Right ventricle myocardium superior (tissue), 1 donor: ENCODE data around the gene DICER1. TPM values are rescaled to one million over a fixed set of nuclear protein-coding genes. Genes with fewer than 3 reads are reported as not detected.
A peak's percentile ranks its signal among the peaks of the same experiment; 100 is the strongest.
"Not testable (repeated sequence)": the region's sequence is repeated elsewhere in the genome, so short reads cannot be mapped to it uniquely, and the experiment has no call there.

Source experiments
- ATAC-seq: fragments of 200-7000 bp; cut with Tn5 transposase; one replicate; pipeline ENCODE4 v1.9.1; 2020; ENCODE audit warnings: mild to moderate bottlenecking; ENCODE audit not compliant: poor library complexity
- DNase-seq: peaks from one replicate; pipeline ENCODE4 v3.0.0-alpha.2; 2020
- intact Hi-C: fragments of 100-400 bp; cut with DNase I; formaldehyde crosslinking; loops from one replicate; pipeline ENCODE4 v1.11.2; 2022
- total RNA-seq: library from RNA; stranded (reverse); fragmentation: NEBNext Ultra II Directional; extraction: Animal tissue kit (Norgen Biotek cat#: 25700); gene quantifications from one replicate; pipeline ENCODE4 v1.2.1, GENCODE V29; 2021
- donor health status: DM: no; HTN: yes; CAD: no; lungs with severe emphysema.

The DICER1 gene
- total RNA-seq, 1 donor from 2014 or later = 26.1 TPM

DNA sequence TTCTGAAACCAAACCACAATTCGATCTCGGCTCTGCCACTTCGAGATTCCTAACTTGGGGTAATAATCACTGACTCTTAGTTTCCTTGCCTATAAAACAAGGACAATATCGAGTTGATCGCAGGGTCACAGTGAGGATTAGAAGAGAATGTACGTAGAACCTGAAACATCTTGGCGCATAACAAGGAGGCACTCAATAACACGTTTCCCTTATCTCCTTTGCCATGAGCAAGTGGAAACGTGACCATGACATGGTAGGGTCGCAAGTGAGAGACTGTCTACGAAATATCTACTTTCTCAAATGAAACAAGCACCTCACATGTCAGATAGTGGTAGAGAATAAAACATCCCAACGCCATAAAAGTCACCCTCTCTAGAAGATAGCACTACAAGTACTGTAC lies 2.3 kb downstream of the DICER1 start:
- intact Hi-C loops = no loop called here
- DNase-seq = no peak
- no peak for ATAC-seq

DNA sequence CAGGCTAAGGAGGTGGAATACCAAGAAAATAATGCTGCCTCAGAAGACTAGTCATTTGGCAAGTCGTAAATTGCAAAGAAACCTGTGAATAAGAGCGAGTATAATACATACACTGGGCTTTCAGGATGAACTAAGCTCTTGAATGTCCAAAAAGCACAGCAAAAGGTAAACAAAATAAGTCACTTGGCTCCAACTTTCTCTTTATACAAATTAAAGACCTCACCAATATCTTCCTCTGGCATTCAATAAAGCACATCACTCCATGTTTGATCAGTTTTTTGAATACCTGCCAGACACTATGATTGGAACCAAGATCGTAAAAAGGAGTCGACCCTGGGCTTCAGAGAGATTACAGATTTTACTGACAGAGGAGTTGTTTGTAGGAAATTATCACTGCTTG lies 3.5 kb downstream of the DICER1 start:
- intact Hi-C loops = no loop called here
- no peak for ATAC-seq
- DNase-seq = no peak

DNA sequence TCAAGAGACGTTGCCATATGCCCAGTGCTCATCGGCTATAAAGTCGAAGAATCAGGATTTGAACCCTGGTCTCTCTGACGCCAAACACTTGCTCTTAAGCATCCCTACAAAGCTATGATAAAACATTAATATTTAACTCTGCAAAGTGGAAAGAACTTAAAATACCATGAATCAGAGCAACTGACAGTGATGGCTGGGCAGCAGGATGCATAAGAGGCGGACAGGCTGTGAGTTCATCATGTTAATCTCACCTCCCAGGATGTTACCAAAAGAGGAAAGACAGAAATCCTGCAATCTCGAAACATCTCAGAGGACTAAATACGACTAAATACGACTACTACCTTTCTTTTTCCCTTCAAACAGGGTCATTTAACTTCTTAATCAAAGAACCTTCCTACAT lies 5.8 kb downstream of the DICER1 start:
- intact Hi-C loops = no loop called here
- ATAC-seq = no peak
- DNase-seq = no peak

DNA sequence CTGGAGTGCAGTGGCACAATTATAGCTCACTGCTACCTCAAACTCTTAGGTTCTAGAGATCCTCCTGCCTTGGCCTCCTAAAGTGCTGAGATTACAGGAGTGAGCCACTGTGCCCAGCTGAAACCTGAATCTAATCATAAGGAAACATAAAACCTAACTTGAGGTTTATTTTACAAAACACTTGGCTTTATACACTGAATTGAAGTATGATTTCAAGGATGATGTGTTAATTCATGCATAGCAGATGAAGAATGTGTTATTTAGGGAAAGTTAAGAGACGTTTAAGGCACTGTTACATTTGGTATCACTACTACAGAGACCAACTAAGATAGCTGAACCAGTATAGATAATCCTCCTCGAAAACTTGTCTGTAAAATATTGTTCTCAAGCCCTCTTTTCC lies 6.4 kb downstream of the DICER1 start:
- no peak for ATAC-seq
- intact Hi-C loops = no loop called here

DNA sequence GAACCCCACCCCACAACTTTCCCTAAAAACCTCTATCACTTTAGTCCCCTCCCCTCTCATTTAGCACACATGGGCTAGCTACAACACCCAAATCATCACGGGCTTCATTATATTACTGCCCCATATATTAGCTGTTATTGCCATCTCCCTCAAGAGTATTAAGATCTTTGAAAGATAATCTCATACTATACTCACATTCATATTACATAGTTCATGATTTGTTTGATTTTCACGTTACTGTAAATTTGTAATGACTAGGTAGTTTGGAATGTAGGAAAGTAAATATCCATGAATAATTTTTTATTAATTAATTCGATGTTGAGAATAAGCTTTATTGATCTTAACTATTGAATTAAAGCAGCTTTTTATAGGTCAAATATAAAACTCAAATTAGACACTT lies 7.9 kb downstream of the DICER1 start:
- intact Hi-C loops = no loop called here
- ATAC-seq (no peak), DNase-seq (no peak)

More for the DNA sequence above, 6.4 kb downstream of the DICER1 start:
- no peak for DNase-seq

DNA sequence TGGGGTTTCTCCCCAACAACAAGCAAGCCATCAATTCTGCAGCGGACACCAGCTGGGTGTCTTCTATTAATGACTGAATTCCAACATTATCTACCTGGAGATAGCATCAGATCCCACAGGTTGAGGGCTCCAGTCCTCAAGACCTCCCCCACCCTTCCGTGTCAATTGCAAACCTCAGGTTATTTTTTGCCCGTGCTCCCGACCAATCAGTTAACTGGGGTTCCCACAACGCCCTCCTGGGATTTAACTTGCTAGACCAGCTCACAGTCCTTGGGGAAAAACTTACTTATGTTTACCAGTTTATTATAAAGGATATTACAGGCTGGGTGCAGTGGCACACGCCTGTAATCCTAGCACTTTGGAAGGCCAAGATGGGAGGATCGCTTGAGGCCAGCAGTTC lies 9.7 kb downstream of the DICER1 start:
- DNase-seq = no peak
- no peak for ATAC-seq
- intact Hi-C loops = no loop called here

DNA sequence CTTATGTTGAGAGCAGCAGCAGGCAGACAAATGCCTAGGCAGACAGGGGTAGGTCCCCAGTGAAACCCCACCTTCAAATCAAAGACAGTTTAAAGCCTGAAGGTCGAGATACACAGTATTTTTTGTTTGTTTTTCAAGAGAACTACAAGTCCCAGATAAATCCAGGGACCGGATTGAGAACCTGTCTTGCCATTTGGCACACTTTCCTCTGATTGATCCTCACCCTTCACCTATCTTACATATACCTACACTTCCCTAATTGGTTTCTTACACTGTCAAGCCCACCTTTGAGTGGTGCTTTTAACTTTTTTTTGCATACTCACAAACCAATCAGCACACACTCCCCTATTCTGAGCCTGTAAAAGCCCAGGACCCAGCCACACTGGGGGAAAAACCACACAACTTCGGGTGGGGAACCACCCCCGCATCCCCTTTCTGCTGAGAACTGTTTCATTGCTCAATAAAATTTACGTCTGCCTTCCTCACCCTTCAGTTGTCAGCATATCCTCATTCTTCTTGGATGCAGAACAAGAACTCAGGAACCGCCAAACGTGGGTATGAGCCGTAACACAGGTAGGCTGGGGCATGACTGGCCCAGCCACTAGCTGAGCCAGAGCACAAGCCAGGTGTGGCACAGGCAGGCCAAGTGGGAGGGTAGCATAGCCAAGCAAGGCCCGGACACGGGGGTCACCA lies 11.1 kb downstream of the DICER1 start:
- no peak for DNase-seq
- ATAC-seq = no peak
- intact Hi-C loops = no loop called here

DNA sequence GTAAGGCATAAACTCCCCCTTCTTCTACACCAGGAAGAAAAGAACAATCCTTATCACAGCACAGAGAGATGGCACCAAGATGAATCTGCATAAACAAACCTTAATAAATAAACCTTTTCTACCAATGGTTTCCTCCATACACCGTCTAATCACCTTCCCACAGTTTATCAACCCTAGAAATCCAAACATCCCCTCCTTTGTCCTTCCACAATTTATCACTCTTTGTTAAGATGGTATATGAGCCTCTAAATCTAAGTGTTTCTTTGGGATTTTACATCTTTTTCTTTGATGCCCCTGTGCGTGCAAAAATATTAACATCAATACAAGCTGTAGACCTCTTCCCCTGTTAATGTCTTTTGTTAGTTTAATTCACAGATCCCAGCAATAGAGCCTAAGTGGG lies 12.5 kb downstream of the DICER1 start:
- ATAC-seq (no peak), DNase-seq (no peak)
- intact Hi-C loops = no loop called here

DNA sequence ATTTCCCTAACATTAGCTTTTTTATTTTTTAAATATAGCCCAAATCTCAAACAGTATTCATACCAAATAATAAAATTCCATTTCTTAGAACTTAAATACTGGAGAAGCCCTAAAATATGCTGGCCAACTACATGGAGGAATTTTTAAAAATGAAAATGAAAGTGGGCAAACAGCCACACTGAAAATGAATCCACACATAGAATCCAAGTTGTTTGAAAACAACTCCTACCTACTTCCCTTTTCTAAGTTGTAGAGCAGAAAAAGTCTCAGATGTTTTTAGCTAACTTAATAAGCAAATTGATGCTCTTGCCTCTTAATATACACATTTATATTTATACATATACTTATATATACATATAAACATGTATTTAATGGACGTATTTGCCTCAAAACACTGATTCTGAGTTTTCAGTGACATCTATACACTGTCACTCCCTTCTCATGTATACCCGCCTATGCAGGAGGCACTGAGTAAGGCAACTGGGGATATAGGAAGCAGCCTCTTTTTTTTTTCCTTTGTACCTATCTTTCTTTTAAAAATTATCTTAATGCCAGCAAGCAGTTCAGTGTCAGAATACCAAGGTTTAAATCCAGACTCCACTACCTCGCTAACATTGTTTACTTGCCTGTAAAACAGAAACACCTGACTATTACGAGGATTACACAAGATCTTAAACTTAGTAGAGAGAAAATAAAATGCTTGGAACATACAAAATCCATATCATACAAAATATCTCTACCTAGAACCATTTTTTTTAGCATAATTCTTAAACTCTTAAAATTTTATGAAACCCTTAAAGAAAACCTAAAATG lies 13.3 kb downstream of the DICER1 start:
- intact Hi-C loops = no loop called here
- DNase-seq (no peak), ATAC-seq (no peak)

DNA sequence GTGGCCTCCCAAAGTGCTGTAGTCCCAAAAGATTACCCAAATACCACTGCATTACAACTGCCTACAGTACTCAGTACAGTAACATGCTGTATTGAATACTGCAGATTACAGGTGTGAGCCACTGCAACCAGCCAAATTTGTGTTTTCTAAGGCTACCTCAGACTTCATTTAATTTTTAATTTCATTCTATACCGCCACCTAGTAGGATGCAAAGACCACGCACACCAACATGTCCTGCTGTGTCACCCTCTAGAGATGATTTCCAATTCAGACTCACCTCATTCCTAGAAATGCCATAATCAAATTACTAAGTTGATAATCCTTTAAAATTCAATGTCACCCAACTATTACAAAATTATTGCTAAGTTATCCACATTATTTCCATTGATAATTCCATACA lies 15.1 kb downstream of the DICER1 start:
- intact Hi-C loops = no loop called here
- ATAC-seq (no peak), DNase-seq (no peak)

DNA sequence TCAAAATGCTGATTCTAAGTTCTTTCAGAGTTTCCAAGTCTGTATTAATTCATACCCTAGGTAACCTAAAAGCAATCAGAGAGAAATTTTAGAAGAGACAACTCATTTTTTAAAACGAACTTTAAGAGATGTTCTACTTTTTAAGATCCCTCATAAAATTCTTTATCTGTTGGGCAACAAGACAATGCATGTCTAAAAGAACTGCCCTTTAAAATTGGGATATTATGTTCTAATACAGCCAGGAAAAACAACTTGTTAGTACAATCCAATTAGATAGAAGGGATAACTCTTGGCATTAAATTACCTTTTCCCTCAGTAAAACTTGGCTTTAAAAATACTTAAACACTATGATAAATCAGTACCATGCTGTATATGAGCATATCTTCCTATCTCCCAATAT lies 15.6 kb downstream of the DICER1 start:
- intact Hi-C loops = no loop called here
- DNase-seq = no peak
- ATAC-seq = no peak

DNA sequence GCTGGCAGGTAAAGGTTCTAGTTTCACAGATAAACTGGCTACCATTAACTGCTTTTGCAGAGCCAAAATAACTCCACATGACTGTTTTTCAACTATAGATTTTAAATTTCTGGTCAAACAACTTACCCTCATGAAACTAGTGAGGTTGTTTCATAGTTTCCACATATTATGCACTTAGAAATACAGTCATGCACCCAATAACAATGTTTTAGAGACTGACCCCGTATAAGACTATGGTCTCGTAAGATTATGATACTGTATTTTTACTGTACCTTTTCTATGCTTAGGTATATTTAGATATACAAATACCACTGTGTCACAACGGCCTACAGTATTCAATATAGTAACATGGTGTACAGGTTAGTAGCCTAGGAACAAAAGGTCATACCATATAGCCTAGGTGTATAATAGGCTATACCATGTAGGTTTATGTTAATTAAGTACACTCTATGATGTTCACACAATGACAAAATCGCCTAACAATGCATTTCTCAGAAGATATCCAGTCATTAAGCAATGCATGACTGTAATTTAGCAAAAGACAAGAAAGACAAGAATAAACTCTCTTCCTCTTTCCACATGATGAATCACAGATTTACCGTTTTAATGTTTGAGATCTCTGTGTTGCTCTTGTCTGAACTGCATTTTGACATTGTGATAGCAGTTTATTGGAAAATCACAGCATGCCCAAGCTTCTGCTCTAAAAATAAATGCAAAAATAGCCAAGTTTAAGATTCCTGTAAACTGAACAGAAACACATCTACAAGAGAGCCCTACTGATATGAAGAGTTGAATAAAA lies 17.1 kb downstream of the DICER1 start:
- no peak for DNase-seq
- no peak for ATAC-seq
- intact Hi-C loops = no loop called here

DNA sequence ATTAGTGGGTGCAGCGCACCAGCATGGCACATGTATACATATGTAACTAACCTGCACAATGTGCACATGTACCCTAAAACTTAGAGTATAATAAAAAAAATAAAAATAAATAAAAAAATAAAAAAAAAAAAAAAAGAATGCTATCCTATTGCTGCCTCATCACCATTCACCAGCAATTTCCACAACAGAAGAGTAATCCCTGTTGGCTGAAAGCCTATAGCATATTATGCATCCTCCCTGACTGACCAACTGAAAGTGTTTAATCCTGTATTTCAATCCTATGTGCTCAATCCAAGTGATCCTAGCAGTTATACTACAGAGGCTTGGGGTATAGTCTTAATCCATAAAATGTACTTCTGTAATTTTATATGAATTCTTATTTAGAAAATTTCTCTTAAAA lies 18.5 kb downstream of the DICER1 start:
- no peak for DNase-seq
- intact Hi-C loops = no loop called here
- no peak for ATAC-seq

DNA sequence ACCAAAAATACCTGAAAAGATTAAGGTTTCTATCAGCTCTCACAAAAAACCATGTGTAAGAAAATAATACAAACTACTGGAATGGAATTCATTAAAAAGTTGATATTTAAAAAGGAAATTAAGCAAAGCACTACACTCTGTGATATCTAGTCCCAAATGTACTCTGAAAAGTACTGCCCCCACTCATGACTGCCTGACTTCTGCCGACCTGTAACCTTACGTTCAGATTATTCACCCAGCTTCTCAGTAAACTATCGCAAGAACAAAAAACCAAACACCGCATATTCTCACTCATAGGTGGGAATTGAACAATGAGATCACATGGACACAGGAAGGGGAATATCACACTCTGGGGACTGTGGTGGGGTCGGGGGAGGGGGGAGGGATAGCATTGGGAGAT lies 18.9 kb downstream of the DICER1 start:
- ATAC-seq, DNase-seq, intact Hi-C loops: not testable (repeated sequence)

DNA sequence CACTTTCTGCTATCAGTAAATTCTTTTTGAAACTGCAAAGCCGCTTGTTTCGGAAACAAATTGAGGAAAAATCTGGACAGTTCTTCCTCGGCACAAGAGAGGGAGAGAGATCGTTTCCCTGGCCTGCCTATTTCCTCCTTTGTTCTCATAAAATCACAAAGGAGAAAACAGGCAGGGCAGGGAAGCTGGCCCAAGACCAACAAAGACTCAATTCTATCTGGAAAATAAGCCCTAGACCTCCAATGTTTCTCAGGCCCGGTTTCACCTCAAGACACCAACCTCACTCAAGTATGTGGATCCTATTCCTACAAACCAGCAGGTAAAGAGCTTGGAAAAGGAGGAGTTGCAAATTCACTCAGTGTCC lies 19.5 kb downstream of the DICER1 start:
- no peak for DNase-seq
- no peak for ATAC-seq
- intact Hi-C loops = no loop called here

DNA sequence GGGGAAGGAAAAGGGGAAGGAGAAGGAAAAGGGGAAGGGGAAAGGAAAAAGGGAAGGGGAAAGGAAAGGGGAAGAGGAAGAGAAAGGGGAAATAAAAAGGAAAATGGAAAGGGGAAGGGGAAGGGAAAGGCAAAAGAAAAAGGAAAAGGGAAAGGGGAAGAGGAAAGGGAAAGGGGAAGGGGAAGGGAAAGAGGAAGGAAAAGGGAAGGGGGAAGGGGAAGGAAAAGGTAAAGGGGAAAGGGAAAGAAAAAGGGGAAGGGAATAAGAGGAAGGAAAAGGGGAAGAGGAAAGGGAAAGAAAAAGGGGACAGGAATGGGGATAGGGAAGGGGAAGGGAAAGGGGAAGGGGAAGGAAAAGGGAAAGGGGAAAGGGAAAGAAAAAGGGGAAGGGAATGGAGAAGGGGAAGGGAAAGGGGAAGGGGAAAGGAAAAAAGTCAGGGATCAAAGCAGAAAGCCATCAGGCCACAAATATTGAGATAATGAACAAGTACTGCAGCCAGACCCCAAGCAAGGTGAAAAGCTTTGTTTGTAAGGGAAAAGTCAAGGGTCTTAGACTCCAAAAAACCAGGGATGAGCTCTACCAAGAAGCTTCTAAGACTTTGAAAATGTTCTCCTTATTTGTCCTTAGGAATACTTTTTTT lies 20.0 kb downstream of the DICER1 start:
- DNase-seq (no peak), ATAC-seq (no peak)
- intact Hi-C loops = no loop called here

DNA sequence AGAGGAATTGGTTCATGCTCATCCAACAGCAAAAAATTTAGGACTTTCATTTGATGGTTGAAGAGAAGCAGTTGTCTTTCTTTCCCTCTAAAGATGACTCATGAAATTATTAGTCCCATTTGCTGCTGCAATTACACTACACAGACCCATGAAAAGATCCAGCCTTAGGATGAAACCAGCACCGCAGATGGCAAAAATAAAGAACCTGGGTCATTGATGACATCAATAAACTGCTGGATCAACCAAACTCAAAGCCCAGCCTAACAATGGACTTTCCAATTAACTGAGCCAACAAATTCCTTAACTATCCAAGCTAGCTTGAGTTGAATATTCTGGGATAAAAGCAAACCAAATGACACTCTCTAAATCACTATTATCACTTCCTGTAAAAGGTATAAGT lies 20.7 kb downstream of the DICER1 start:
- DNase-seq (no peak), ATAC-seq (no peak)
- intact Hi-C loops = no loop called here

DNA sequence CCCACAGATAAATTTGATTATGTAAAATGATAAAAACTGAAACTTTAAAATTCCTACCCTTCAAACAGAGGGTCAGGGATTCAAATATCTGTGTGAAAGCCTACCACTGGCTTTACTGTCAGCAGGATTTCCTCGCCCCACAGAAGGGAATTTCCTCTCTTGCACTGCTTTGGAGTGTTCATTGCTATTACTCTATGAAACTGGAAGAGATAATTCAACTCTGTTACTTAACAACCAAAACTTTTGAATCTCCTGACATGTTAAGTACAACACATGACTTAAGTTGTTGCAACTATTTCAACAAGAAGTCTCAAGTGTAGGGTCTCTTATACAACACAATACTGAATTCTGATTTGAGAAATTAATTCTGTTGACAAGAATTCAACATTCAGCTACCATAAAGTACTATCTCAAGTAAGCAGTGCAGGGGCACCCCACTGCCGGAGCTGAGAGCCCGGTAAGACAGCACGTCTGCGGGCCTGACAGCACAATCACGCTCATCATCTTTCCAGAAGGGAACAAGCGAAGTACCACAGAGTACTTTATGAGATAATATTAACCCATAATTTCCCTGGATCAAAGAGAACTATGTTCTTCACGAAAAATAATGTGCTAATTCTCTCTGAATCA lies 22.9 kb downstream of the DICER1 start:
- DNase-seq = no peak
- peak; percentile 55 for ATAC-seq
- intact Hi-C loops = no loop called here

DNA sequence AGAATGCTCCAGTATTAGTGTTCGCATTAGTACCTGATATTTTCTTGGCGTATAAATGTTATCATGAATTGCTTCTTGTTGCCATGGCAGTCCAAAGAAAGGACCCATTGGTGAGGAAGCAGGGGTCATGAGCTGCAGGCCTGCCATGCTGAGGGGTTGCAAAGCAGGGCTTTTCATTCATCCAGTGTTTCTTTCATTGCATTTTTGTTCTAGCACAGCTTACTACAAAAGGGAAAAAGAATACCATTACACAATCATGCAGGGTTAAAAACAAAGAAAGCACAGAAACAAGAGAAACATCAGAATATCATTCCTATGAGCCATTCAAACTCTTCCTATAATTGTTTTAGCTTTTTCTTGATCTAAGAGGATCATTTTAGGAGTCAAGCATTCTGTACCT lies 24.0 kb downstream of the DICER1 start:
- no peak for ATAC-seq
- no peak for DNase-seq
- intact Hi-C loops = no loop called here
